Liver (tissue), 9 donors: ENCODE results near the gene RETREG1. TPM values are rescaled to one million over a fixed set of nuclear protein-coding genes. Genes with fewer than 3 reads are reported as not detected.
"Not testable (repeated sequence)": the region's sequence is repeated elsewhere in the genome, so short reads cannot be mapped to it uniquely, and the experiment has no call there.

ENCODE experiments used
- DNase-seq: peaks from one replicate; pipeline ENCODE4 v3.0.0-alpha.2; 2017; ENCODE audit warnings: low spot score
- H3K27ac ChIP-seq, 2 donors: one replicate each; pipeline ENCODE4 v1.7.0; 2013; ENCODE audit warnings: inconsistent platforms in 2 of 2, low read length in 2 of 2, control low read depth in 1 of 2, low read depth in 1 of 2, mild to moderate bottlenecking in 1 of 2
- H3K27me3 ChIP-seq, 4 donors: one replicate each; pipeline versions ENCODE4 v1.6.1 to v1.7.0; 2013; ENCODE audit warnings: low read length in 3 of 4, inconsistent platforms in 1 of 4, mild to moderate bottlenecking in 1 of 4, moderate library complexity in 1 of 4; ENCODE audit not compliant: control insufficient read depth in 4 of 4, insufficient read depth in 4 of 4
- H3K36me3 ChIP-seq, 4 donors: one replicate each; pipeline versions ENCODE4 v1.6.1 to v1.7.0; 2013; ENCODE audit warnings: low read length in 3 of 4, mild to moderate bottlenecking in 3 of 4, low read depth in 1 of 4, moderate library complexity in 1 of 4; ENCODE audit not compliant: control insufficient read depth in 4 of 4, insufficient read depth in 3 of 4
- H3K4me1 ChIP-seq, 4 donors: one replicate each; pipeline versions ENCODE4 v1.6.1 to v1.7.0; 2013; ENCODE audit warnings: low read length in 3 of 4, mild to moderate bottlenecking in 3 of 4, moderate library complexity in 1 of 4; ENCODE audit not compliant: control insufficient read depth in 4 of 4, insufficient read depth in 4 of 4
- H3K4me3 ChIP-seq, 3 donors: one replicate each; pipeline versions ENCODE4 v1.6.1 to v1.7.0; 2013; ENCODE audit warnings: low read length in 3 of 3, control low read depth in 1 of 3, low read depth in 1 of 3, mild to moderate bottlenecking in 1 of 3
- H3K9ac ChIP-seq, 2 donors: one replicate each; pipeline ENCODE4 v1.7.0; 2013; ENCODE audit warnings: low read length in 2 of 2, mild to moderate bottlenecking in 2 of 2, moderate library complexity in 2 of 2, control low read depth in 1 of 2, low read depth in 1 of 2
- H3K9me3 ChIP-seq, 4 donors: one replicate each; pipeline versions ENCODE4 v1.6.1 to v1.7.0; 2013; ENCODE audit warnings: low read length in 3 of 4; ENCODE audit not compliant: control insufficient read depth in 4 of 4
- CTCF ChIP-seq: fragments of 150-350 bp; IDR thresholded peaks from 2 replicates; pipeline ENCODE4 v1.5.1; 2017; ENCODE audit warnings: improper control_type of control experiment, low read depth, low read length; ENCODE audit not compliant: missing input control
- FOXA1 ChIP-seq: IDR thresholded peaks from 2 replicates; pipeline ENCODE4 v1.6.1; 2016; ENCODE audit warnings: antibody characterized with exemption
- FOXA2 ChIP-seq: IDR thresholded peaks from 2 replicates; pipeline ENCODE4 v1.6.1; 2016; ENCODE audit warnings: antibody characterized with exemption
- HNF4A ChIP-seq, 2 donors: conservative IDR thresholded peaks; 2 replicates each; pipeline ENCODE4 v1.6.1; 2016; ENCODE audit warnings: antibody characterized with exemption in 2 of 2, mild to moderate bottlenecking in 2 of 2
- HNF4G ChIP-seq: IDR thresholded peaks from 2 replicates; pipeline ENCODE4 v1.6.1; 2016; ENCODE audit warnings: antibody characterized with exemption
- MAX ChIP-seq: IDR thresholded peaks from 2 replicates; pipeline ENCODE4 v1.6.1; 2016; ENCODE audit warnings: antibody characterized with exemption
- NR2F2 ChIP-seq: IDR thresholded peaks from 2 replicates; pipeline ENCODE4 v1.6.1; 2016; ENCODE audit warnings: antibody characterized with exemption
- RAD21 ChIP-seq, 2 donors: IDR thresholded peaks; 2 replicates each; pipeline ENCODE4 v1.6.1; 2016; ENCODE audit warnings: antibody characterized with exemption in 2 of 2, mild to moderate bottlenecking in 2 of 2
- RXRA ChIP-seq, 2 donors: IDR thresholded peaks; 2 replicates each; pipeline ENCODE4 v1.6.1; 2017 to 2018; ENCODE audit warnings: antibody characterized with exemption in 2 of 2, mild to moderate bottlenecking in 1 of 2
- SP1 ChIP-seq: IDR thresholded peaks from 2 replicates; pipeline ENCODE4 v1.6.1; 2018; ENCODE audit warnings: antibody characterized with exemption, mild to moderate bottlenecking
- TAF1 ChIP-seq: conservative IDR thresholded peaks from 2 replicates; pipeline ENCODE4 v1.6.1; 2016; ENCODE audit warnings: antibody characterized with exemption, mild to moderate bottlenecking
- YY1 ChIP-seq: IDR thresholded peaks from 2 replicates; pipeline ENCODE4 v1.6.1; 2016; ENCODE audit warnings: antibody characterized with exemption, mild to moderate bottlenecking
- ZBTB33 ChIP-seq: IDR thresholded peaks from 2 replicates; pipeline ENCODE4 v1.6.1; 2016; ENCODE audit warnings: antibody characterized with exemption
- WGBS: extraction: QIAGEN DNeasy Blood & Tissue Kit; methylation state at CpG from one replicate; pipeline ENCODE4 v1.1.7; 2013; 5-methylcytosine and 5-hydroxymethylcytosine counted together
- polyA plus RNA-seq, 2 donors: library from polyadenylated mRNA; stranded (reverse) in 1 of 2; unstranded in 1 of 2; fragments of 200-250 nt in 1 of 2; fragments of >200 nt in 1 of 2; fragmentation: Nextera tagmentation in 1 of 2; extraction: Ambion mirVana in 1 of 2; gene quantifications; one replicate each; pipeline versions ENCODE4 v1.2.1 to v1.2.3, GENCODE V29; 2013 to 2015
- total RNA-seq, 2 donors: library from RNA; depleted of rRNA; stranded (reverse); fragments of >200 nt; gene quantifications; one replicate each; pipeline ENCODE4 v1.2.3, GENCODE V29; 2014
- TF ChIP-seq, protein P1 (sequence below): IDR thresholded peaks from 2 replicates; pipeline ENCODE4 v1.6.1; 2016; ENCODE audit warnings: antibody characterized with exemption
- donor health status: healthy.
- donor health status: healthy.
- donor health status: healthy.
- donor health status: healthy.
- donor health status: healthy.

RETREG1 gene
- total and polyA plus RNA-seq, 4 donors = 0.70 to 28.1 (median 4.2) TPM

DNA sequence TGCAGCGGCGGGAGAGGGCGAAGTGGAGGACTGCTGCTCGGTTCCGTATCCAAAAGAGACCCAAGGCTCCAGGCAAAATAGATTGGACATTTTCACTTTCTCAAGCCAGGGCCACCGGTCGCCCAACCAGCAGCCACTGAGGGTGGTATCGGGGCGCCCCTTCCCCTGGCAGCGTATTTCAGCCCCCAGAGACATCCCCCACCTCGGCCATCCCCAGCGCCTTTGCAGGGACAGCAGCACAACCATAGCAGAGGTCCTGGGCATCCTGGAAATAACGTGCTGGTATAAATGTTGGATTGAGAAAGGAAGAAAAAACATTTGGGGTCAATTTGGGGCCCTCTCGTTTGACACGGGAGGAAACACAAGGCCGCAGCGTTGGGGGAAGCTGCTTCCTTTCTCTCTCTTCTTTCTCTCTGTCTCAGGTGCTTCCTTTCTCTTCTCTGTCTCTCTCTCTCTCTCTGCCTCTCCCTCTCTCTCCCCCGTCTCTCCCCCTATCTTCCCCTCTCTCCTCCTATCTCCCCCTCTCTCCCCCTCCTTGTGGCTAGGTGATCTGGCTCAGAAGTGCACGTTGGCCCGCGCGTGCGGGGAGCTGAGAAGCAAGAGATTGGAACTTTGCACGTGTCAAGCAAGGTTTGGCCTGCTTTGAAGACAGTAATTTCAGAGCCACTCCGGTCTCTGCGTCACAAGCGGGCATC lies 624 bp upstream of the RETREG1 start (continued):
- TF ChIP-seq ZBTB33 = no peak

GRCh38 chr5:16615741-16616535 lies 859 bp downstream of the RETREG1 start:
- no peaks in the 10 kb centered on the region for H3K36me3 ChIP-seq
- no peaks in the 10 kb centered on the region for H3K9me3 ChIP-seq
- H3K4me1 ChIP-seq = peaks cover 0 to 16% (median 10%) of the 10 kb centered on the region in 4 donors
- no peak overlapping the region for H3K9ac ChIP-seq
- peak overlapping the region; percentile 33 to 92 (median 43) for H3K4me3 ChIP-seq
- H3K27ac ChIP-seq = no peak overlapping the region
- 9% methylated on average over 31 of the region's 31 CpGs for WGBS
- H3K27me3 ChIP-seq = no peaks in the 10 kb centered on the region
- no peak for DNase-seq
- TF ChIP-seq HNF4A (conservative IDR thresholded peaks at IDR 0.05) (peak; percentile 17 to 92), TAF1 (no peak), FOXA1 (no peak), RAD21 (IDR thresholded peaks at IDR 0.05) (no peak), NR2F2 (no peak), RXRA (IDR thresholded peaks at IDR 0.05) (peak in 1 of 2 donors; percentile 7), HNF4G (peak; percentile 14), FOXA2 (no peak)
- TF ChIP-seq, protein P1, sequence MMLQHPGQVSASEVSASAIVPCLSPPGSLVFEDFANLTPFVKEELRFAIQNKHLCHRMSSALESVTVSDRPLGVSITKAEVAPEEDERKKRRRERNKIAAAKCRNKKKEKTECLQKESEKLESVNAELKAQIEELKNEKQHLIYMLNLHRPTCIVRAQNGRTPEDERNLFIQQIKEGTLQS = no peak

DNA sequence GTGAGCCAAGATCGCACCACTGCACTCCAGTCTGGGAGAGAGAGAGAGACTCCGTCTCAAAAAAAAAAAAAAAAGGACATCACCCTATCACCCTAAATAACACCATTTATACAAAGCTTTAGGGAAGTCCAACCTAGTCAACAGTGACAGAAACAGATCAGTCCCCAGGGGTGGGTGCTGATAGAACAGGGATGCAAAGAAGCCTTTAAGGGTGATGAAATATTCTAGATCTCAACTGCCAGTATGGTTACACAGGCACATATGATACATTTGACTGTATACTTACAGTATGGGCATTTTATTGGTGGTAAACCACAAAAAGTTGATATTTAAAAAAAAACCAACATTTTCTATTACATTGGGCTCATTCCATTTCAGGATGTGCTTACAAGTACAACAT lies 4.8 kb downstream of the RETREG1 start:
- Histone ChIP-seq H3K9ac (no peak overlapping the region), H3K9me3 (no peaks in the 10 kb centered on the region), H3K4me1 (peaks cover 0 to 16% (median 8%) of the 10 kb centered on the region in 4 donors), H3K4me3 (no peak overlapping the region), H3K36me3 (no peaks in the 10 kb centered on the region), H3K27ac (no peak overlapping the region), H3K27me3 (no peaks in the 10 kb centered on the region)
- no peak for TF ChIP-seq HNF4G
- TF ChIP-seq CTCF = no peak
- no peak for TF ChIP-seq MAX
- no peak for TF ChIP-seq ZBTB33
- TF ChIP-seq YY1 = no peak
- TF ChIP-seq, protein P1 = no peak
- TF ChIP-seq SP1 = no peak
- WGBS = 95% methylated on average over 2 of the region's 2 CpGs
- DNase-seq = no peak

DNA sequence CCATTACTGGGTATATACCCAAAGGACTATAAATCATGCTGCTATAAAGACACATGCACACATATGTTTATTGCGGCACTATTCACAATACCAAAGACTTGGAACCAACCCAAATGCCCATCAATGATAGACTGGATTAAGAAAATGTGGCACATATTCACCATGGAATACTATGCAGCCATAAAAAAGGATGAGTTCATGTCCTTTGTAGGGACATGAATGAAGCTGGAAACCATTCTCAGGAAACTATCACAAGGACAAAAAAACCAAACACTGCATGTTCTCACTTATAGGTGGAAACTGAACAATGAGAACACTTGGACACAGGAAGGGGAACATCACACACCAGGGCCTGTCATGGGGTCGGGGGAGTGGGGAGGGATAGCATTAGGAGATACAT lies 5.9 kb downstream of the RETREG1 start:
- WGBS = 86% methylated on average over 2 of the region's 2 CpGs
- H3K27ac ChIP-seq, DNase-seq, H3K4me1 ChIP-seq, H3K4me3 ChIP-seq, H3K9ac ChIP-seq, H3K9me3 ChIP-seq, H3K27me3 ChIP-seq, H3K36me3 ChIP-seq: not testable (repeated sequence)
